ENCODE results near the gene DOCK10.
A peak's percentile ranks its signal among the peaks of the same experiment; 100 is the strongest.
"Not testable (repeated sequence)": the region's sequence is repeated elsewhere in the genome, so short reads cannot be mapped to it uniquely, and the experiment has no call there.

Gene DOCK10

GRCh38 chr2:225041851-225042799, at the start of gene DOCK10:
DOCK10 (minus strand) TSS chr2:225042468; CDS start chr2:225042374, 94 bp downstream.
- peak; percentile 31 for DNase-seq (ENCODE audit: low read depth, low spot score)

DNA sequence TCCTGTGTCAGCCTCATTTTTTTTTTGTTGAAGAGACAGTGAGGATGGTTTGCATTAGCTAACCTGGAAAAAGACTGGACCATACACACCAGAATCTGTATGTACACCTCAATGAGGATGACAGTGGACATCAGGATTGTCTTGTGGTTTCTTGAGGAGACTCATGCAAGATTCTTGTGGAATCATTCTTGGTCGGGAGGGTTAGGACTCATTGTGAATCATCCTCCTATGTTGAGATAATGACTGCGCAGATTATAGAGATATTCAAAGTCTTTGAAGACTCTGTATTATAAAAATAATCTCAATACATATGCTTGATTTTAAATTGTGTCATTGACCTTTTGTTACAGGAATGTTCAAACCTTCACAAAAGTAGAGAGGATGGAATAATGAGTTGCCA, 49.1 kb upstream of the DOCK10 start:
- no peak for DNase-seq (ENCODE audit: low read depth, low spot score)

DNA sequence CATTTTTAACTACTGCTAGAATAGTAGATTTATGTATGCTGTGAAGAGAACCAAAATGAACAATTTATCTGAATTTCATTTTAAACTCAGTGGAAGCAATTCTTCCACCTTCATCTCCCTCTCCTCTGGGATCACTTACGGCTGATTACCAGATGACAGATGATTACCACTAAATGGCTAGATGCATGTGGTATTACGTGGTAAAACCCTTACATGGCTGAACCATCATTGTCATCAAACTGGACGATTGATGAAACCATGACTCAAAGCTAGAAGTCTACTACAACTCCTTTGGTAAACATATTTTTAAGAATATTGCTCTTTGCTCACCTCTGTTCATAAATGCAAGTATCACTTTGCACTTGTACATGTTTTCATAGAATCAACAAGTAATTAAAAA, 48.5 kb upstream of the DOCK10 start:
- no peak for DNase-seq (ENCODE audit: low read depth, low spot score)

- no peak for DNase-seq (ENCODE audit: low read depth, low spot score)
Measured at GRCh38 chr2:225086915-225087314, 44.6 kb upstream of the DOCK10 start.

GRCh38 chr2:225086439-225086838, 44.2 kb upstream of the DOCK10 start:
- DNase-seq (ENCODE audit: low read depth, low spot score): no peak

GRCh38 chr2:225083276-225083675, 41.0 kb upstream of the DOCK10 start:
- no peak for DNase-seq (ENCODE audit: low read depth, low spot score)

- DNase-seq (ENCODE audit: low read depth, low spot score): no peak
Measured at GRCh38 chr2:225076125-225076524, 33.9 kb upstream of the DOCK10 start.

DNA sequence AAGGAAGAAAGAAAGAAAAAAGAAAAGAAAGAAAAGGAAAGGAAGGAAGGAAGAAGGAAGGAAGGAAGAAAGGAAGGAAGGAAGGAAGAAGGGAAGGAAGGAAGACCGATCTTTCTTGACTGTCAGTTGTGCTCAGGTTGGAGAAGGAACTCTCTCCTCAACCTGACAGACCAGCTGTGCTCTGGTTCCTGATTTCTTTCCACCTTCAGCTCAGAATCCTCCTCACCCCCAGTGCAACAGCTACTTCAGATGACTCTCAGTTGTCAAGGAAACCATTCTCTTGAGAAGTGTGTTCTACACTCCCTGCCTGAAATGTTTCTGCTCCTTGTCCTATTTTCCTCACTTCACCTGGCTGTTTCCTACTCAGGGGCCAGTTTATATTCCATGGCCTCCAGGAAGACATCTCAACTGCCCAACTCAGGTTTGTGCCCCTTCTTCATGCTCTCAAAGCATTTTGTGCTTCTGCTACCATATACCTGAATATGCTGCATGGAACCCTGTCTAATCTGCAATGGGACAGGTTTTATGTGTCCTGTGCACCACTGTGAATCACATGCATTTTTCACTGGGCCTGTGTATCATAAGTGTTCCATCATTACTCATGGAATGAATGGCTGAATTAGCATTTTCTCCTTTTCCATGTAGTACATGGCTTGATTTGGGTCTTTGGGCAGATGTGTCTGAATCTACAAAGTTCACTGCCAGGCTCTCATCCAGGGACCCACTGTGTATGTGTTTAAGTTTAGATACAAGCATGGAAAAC, 32.8 kb upstream of the DOCK10 start:
- no peak for DNase-seq (ENCODE audit: low read depth, low spot score)

DNA sequence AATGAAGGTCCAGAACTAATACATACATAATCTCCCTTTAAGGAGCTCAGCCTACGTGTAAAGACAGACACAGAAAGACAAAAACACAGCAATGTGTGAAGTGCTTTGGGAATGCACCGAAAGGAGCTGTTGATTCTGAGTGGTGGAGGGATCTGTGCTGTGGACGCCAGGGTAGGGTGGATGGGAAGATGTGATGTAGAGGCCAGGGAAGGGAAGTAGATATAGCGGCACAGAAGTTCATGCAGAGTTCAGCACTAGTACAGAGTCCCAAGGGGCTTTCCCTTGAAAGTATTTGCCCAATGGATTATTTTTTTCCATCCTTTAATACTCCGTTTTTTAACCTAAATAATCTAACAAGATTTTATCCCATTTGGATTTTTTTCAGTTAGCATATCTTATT, 32.1 kb upstream of the DOCK10 start:
- DNase-seq (ENCODE audit: low read depth, low spot score): no peak

DNA sequence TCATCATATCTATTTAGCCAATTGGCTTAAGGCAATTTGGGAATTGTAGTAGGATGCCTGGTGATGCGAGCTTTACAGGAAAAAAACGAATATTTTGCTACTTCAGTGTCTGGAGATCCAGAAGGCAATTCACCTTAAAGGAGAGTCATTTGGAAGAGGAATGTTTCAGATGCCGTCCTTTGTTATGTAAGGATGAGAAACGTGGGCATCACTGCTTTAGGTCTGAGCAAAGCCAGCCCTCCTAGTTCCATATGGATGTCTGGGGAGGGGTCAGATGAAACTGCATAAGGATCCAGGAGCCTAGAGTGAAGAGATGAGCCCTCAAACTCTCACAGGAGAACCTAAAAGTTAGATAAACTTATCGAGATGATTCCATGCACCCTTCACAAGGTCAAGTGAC, 30.9 kb upstream of the DOCK10 start:
- no peak for DNase-seq (ENCODE audit: low read depth, low spot score)

DNA sequence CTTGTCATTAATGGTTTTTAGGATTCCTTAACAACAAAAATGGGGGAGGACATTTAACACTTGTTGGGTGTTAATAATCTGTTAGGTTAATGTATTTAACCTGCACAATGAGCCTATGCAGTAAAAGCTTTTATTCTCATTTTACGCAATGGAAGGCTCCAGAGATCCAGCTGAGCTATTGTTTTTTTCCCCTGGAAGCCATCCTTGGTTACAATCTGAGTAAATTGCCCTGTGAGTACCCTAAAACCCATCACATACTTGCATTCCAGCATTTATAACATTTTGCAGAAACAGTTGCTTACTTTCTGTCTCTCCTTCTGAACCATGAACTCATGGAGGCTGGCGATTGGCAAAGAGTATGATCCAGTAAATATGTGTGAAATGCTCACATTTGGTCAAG, 30.2 kb upstream of the DOCK10 start:
- no peak for DNase-seq (ENCODE audit: low read depth, low spot score)

GRCh38 chr2:225070811-225071210, 28.5 kb upstream of the DOCK10 start:
- no peak for DNase-seq (ENCODE audit: low read depth, low spot score)

DNA sequence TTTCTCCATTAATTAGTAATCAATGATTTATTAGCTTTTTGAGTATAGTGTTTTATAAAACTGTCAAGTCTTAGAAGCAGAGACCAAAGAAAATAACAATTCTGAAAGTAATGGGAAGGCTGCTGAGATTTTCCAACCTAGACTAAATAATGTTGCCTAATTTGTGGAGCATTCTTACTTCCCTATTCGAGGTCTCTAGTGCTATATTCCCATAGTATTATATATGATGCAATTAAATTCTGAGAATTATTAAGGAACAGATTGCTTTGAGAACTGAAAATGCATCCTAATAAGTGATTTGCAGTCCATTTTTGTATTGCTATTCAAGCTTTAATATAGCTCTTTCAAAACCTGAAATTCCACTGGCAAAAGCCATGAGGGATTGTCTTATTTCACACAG, 27.7 kb upstream of the DOCK10 start:
- no peak for DNase-seq (ENCODE audit: low read depth, low spot score)

DNA sequence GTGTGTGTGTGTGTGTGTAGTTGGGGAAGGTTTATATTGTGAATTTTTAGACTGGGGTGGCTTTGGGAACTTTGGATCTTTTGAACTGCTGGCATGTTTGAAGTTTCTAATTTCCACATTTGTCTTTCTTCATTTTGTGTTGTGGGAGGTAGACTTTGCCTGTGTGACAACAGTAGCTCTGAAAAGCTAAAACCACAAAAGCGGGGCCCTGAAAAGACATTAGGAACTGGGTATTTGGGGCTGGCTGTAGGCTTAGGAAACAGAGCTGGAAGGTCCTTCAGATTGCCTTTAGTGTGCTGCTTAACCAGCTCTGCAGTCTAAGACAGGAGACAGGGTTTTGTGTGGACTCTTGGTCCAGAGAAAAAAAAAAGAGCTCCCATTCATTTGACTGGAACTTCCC, 27.2 kb upstream of the DOCK10 start:
- no peak for DNase-seq (ENCODE audit: low read depth, low spot score)

- DNase-seq (ENCODE audit: low read depth, low spot score): no peak
Measured at GRCh38 chr2:225065882-225066281, 23.6 kb upstream of the DOCK10 start.

DNA sequence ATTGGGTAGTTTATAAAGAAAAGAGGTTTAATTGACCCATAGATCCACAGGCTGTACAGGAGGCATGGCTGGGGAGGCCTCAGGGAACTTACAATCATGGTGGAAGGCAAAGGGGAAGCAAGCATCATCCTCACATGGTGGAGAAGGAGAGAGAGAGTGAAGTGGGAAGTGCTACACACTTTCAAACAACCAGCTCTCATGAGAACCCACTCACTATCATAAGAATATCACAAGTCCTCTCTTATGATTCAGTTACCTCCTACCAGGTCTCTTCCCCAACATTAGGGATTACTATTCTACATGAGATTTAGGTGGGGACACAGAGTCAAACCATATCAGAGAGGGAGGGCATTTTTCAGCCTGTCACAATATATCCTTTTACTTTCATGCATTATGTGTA, 22.7 kb upstream of the DOCK10 start:
- no peak for DNase-seq (ENCODE audit: low read depth, low spot score)

- no peak for DNase-seq (ENCODE audit: low read depth, low spot score)
Measured at GRCh38 chr2:225064362-225064761, 22.1 kb upstream of the DOCK10 start.

DNA sequence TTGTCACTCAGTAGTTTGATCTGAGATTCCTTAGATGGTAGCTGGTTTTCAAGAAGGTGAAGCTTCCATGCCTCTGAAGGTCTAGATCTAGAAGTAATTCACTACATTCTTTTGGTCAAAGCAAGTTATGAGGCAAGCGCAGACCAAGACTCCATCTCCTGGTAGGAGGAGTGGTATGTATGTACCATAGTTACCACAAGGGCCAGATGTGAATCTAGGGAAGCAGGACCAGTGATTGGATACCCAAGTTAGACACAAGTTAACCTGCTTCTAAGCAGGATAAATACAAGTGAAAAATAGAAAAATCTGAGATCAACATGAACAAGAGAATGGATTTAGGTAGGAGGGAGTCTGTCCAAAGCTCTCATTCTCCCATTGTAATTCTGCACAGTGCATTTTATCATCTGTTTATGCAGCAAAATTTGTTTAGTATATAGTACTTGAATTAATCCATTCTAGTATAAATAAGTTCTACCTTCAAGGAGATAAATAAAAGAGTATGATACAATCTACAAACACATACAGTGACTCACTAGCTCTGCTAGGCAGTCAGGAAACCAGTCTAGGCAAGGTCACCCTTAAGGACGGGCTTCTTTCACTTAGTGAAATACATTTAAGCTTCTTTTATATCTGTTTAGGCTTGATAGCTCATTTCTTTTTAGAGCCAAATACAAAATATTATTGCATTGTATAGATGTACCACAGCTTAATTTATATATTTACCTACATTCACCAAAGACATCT, 14.2 kb upstream of the DOCK10 start:
- no peak for DNase-seq (ENCODE audit: low read depth, low spot score)

GRCh38 chr2:225055714-225056113, 13.4 kb upstream of the DOCK10 start:
- no peak for DNase-seq (ENCODE audit: low read depth, low spot score)

DNA sequence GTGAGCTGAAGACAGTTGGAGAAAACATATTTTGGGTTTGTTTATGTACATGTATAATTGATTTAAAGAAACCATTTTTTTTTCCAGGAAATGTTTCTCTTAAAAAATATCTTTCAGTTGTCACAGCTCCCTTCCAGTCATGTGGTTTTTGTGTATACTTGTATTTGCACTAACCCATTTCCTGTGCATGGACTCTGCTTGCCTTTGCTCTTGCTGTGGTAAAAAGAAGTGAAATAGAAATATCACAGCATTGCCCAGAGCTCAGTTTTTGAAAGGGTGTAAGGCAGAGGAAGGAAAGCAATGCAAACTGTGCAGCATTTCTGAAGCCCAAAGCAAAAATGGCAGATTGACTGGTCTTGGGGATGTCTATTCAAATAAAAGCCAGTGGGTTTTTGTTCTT, 10.4 kb upstream of the DOCK10 start:
- DNase-seq (ENCODE audit: low read depth, low spot score): no peak

GRCh38 chr2:225047502-225047901, 5.2 kb upstream of the DOCK10 start:
- not testable (repeated sequence) for DNase-seq (ENCODE audit: low read depth, low spot score)

- no peak for DNase-seq (ENCODE audit: low read depth, low spot score)
Measured at GRCh38 chr2:225042800-225043167, 516 bp upstream of the DOCK10 start.
